Endothelial cell (in vitro differentiated cells): Measurements from ENCODE around the gene GPR4. TPM values are rescaled to one million over a fixed set of nuclear protein-coding genes. Genes with fewer than 3 reads are reported as not detected.
A peak's percentile ranks its signal among the peaks of the same experiment; 100 is the strongest.

Experiments used
- DNase-seq: peaks from one replicate; pipeline ENCODE4 v3.0.0; 2021; ENCODE audit warnings: low spot score
- H3K27ac Mint-ChIP-seq: one replicate; pipeline ENCODE4 v1.8.0; 2021; ENCODE audit warnings: mixed read lengths, inconsistent platforms; ENCODE audit not compliant: unreplicated experiment
- H3K27me3 Mint-ChIP-seq: one replicate; pipeline ENCODE4 v1.8.0; 2021; ENCODE audit warnings: mild to moderate bottlenecking, moderate library complexity, mixed read lengths, inconsistent platforms; ENCODE audit not compliant: unreplicated experiment
- H3K36me3 Mint-ChIP-seq: one replicate; pipeline ENCODE4 v1.8.0; 2021; ENCODE audit warnings: mild to moderate bottlenecking, low read depth, mixed read lengths, inconsistent platforms; ENCODE audit not compliant: unreplicated experiment
- H3K4me1 Mint-ChIP-seq: one replicate; pipeline ENCODE4 v1.8.0; 2021; ENCODE audit warnings: mild to moderate bottlenecking, mixed read lengths, inconsistent platforms; ENCODE audit not compliant: unreplicated experiment
- H3K4me3 Mint-ChIP-seq: one replicate; pipeline ENCODE4 v1.8.0; 2021; ENCODE audit warnings: mild to moderate bottlenecking, mixed read lengths, inconsistent platforms; ENCODE audit not compliant: unreplicated experiment
- H3K9me3 Mint-ChIP-seq: one replicate; pipeline ENCODE4 v1.8.0; 2021; ENCODE audit warnings: mixed read lengths, inconsistent platforms; ENCODE audit not compliant: unreplicated experiment
- long read RNA-seq: library from polyadenylated mRNA; unstranded; transcript quantifications from one replicate; pipeline ENCODE4 v2.0.0, GENCODE V29; 2020; ENCODE audit not compliant: unreplicated experiment
- total RNA-seq: library from RNA; stranded (reverse); fragmentation: NEBNext Ultra II Directional; extraction: Animal tissue kit (Norgen Biotek cat#: 25700); gene quantifications from one replicate; pipeline ENCODE4 v1.2.1, GENCODE V29; 2021; ENCODE audit not compliant: unreplicated experiment
- TF ChIP-seq, protein P1 (sequence below): fragments of 200-600 bp; sonication (generic); IDR thresholded peaks from one replicate; pipeline ENCODE4 v1.5.0; 2021; ENCODE audit warnings: antibody characterized with exemption; ENCODE audit not compliant: unreplicated experiment

Gene GPR4
- total RNA-seq = 13.5 TPM
- long read RNA-seq, partial matches to known transcripts = 0 of 6 reads
- long read RNA-seq, other reads (novel, unspliced or antisense) = 4 of 6 reads

- Mint-ChIP-seq H3K9me3 (no peaks in the 10 kb centered on the region), H3K4me3 (peak within 1 kb of the TSS; percentile 100), H3K4me1 (peaks cover 53% of the 10 kb centered on the region), H3K27ac (peak within 1 kb of the TSS; percentile 96), H3K36me3 (peaks cover 7% of the 10 kb centered on the region), H3K27me3 (peaks cover 17% of the 10 kb centered on the region)
- peak; percentile 64 for DNase-seq
- TF ChIP-seq, protein P1, sequence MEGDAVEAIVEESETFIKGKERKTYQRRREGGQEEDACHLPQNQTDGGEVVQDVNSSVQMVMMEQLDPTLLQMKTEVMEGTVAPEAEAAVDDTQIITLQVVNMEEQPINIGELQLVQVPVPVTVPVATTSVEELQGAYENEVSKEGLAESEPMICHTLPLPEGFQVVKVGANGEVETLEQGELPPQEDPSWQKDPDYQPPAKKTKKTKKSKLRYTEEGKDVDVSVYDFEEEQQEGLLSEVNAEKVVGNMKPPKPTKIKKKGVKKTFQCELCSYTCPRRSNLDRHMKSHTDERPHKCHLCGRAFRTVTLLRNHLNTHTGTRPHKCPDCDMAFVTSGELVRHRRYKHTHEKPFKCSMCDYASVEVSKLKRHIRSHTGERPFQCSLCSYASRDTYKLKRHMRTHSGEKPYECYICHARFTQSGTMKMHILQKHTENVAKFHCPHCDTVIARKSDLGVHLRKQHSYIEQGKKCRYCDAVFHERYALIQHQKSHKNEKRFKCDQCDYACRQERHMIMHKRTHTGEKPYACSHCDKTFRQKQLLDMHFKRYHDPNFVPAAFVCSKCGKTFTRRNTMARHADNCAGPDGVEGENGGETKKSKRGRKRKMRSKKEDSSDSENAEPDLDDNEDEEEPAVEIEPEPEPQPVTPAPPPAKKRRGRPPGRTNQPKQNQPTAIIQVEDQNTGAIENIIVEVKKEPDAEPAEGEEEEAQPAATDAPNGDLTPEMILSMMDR = no peak
These were observed at the start of gene GPR4 for GRCh38 chr19:45601524-45602374. GPR4 (minus strand) TSS chr19:45602212; CDS start chr19:45591866, 10,346 bp downstream.

- TF ChIP-seq, protein P1 = no peak
- Mint-ChIP-seq H3K36me3 (no peaks in the 10 kb centered on the region), H3K4me3 (no peak overlapping the region), H3K9me3 (no peaks in the 10 kb centered on the region), H3K4me1 (no peaks in the 10 kb centered on the region), H3K27me3 (peaks cover 7% of the 10 kb centered on the region), H3K27ac (no peak overlapping the region)
- DNase-seq = no peak
These were observed 48.7 kb upstream of the GPR4 start for GRCh38 chr19:45650722-45651121.

- Mint-ChIP-seq H3K4me1 (peaks cover 11% of the 10 kb centered on the region), H3K36me3 (no peaks in the 10 kb centered on the region), H3K27me3 (peaks cover 8% of the 10 kb centered on the region), H3K27ac (no peak overlapping the region), H3K4me3 (no peak overlapping the region), H3K9me3 (no peaks in the 10 kb centered on the region)
- DNase-seq = no peak
- TF ChIP-seq, protein P1 = no peak
These were observed 44.3 kb upstream of the GPR4 start for GRCh38 chr19:45646345-45646698.

- H3K4me1 Mint-ChIP-seq = peaks cover 16% of the 10 kb centered on the region
- H3K27ac Mint-ChIP-seq = no peak overlapping the region
- H3K36me3 Mint-ChIP-seq = peaks cover 3% of the 10 kb centered on the region
- H3K4me3 Mint-ChIP-seq = no peak overlapping the region
- DNase-seq = peak; percentile 46
- TF ChIP-seq, protein P1 = no peak
- H3K27me3 Mint-ChIP-seq = peaks cover 8% of the 10 kb centered on the region
- H3K9me3 Mint-ChIP-seq = no peaks in the 10 kb centered on the region
These were observed 43.8 kb upstream of the GPR4 start for GRCh38 chr19:45645631-45646344.
